HEK293 (cell line): ENCODE data around the gene DEFB119.

Source experiments
- CTCF ChIA-PET: fragments of 350-600 bp; formaldehyde crosslinking; extraction: SDS; loops from one replicate; lab custom pipeline; 2021; ENCODE audit warnings: antibody characterized with exemption; lab: Yijun Ruan, JAX
- POLR2A ChIA-PET: fragments of 300-600 bp; formaldehyde crosslinking; extraction: SDS; loops from one replicate; lab custom pipeline; 2020; ENCODE audit warnings: antibody characterized with exemption, inconsistent platforms; lab: Yijun Ruan, JAX
- H3K27ac ChIP-seq: fragments of 200-500 bp; sonication (Bioruptor generic); 2 replicates; pipeline ENCODE4 v1.5.1; 2014; ENCODE audit warnings: low read depth, low read length, control low read depth, inconsistent platforms; ENCODE audit errors: extremely low read depth
- H3K36me3 ChIP-seq, 2 experiments: fragments of 200-500 bp in 1 of 2; sonication (Bioruptor generic) in 1 of 2; 1 replicate in 1 of 2; 2 replicates in 1 of 2; pipeline ENCODE4 v1.5.1; 2014 to 2017; ENCODE audit warnings: inconsistent platforms in 2 of 2, low read length in 2 of 2; ENCODE audit not compliant: control insufficient read depth in 2 of 2, insufficient read depth in 1 of 2
- H3K4me1 ChIP-seq: fragments of 200-500 bp; sonication (Bioruptor generic); 2 replicates; pipeline ENCODE4 v1.5.1; 2014; ENCODE audit warnings: mild to moderate bottlenecking, low read length, inconsistent platforms; ENCODE audit not compliant: control insufficient read depth, insufficient read depth
- H3K4me3 ChIP-seq: 2 replicates; pipeline ENCODE4 v1.5.1; 2011; ENCODE audit warnings: low read depth, mild to moderate bottlenecking, control low read depth, low read length, moderate library complexity
- H3K9me3 ChIP-seq: fragments of 200-500 bp; sonication (Bioruptor generic); 2 replicates; pipeline ENCODE4 v1.5.1; 2014; ENCODE audit warnings: low read depth, low read length, inconsistent platforms; ENCODE audit not compliant: control insufficient read depth, insufficient read depth
- ELK4 ChIP-seq: IDR thresholded peaks from 2 replicates; pipeline ENCODE4 v1.6.1; 2011; ENCODE audit warnings: mild to moderate bottlenecking, low read depth, low read length, borderline replicate concordance
- HIC1 ChIP-seq: fragments of 450-650 bp; formaldehyde crosslinking; IDR thresholded peaks from 2 replicates; pipeline ENCODE4 v1.5.1; 2016; ENCODE audit warnings: missing biosample characterization, missing genetic modification characterization
- SALL2 ChIP-seq: fragments of 450-650 bp; formaldehyde crosslinking; IDR thresholded peaks from 2 replicates; pipeline ENCODE4 v1.5.0; 2017; ENCODE audit warnings: missing biosample characterization, mild to moderate bottlenecking, missing genetic modification characterization, borderline replicate concordance
- ZBTB10 ChIP-seq: fragments of 450-650 bp; formaldehyde crosslinking; IDR thresholded peaks from 2 replicates; pipeline ENCODE4 v1.5.1; 2016; ENCODE audit warnings: missing biosample characterization, missing genetic modification characterization
- ZBTB11 ChIP-seq: fragments of 450-650 bp; formaldehyde crosslinking; conservative IDR thresholded peaks from 2 replicates; pipeline ENCODE4 v1.5.1; 2016; ENCODE audit warnings: low read depth, missing biosample characterization, missing genetic modification characterization
- ZNF148 ChIP-seq: fragments of 450-650 bp; formaldehyde crosslinking; IDR thresholded peaks from 2 replicates; pipeline ENCODE4 v1.5.0; 2017; ENCODE audit warnings: missing biosample characterization, missing genetic modification characterization, borderline replicate concordance
- ZNF2 ChIP-seq: fragments of 450-650 bp; formaldehyde crosslinking; IDR thresholded peaks from 2 replicates; pipeline ENCODE4 v1.5.1; 2016; ENCODE audit warnings: missing biosample characterization, missing genetic modification characterization
- ZNF311 ChIP-seq: fragments of 450-650 bp; formaldehyde crosslinking; IDR thresholded peaks from 2 replicates; pipeline ENCODE4 v1.5.1; 2017; ENCODE audit warnings: missing biosample characterization, missing genetic modification characterization, borderline replicate concordance
- ZNF324 ChIP-seq: fragments of 450-650 bp; formaldehyde crosslinking; IDR thresholded peaks from 2 replicates; pipeline ENCODE4 v1.5.1; 2016; ENCODE audit warnings: missing biosample characterization, missing genetic modification characterization
- ZNF423 ChIP-seq: fragments of 450-650 bp; formaldehyde crosslinking; IDR thresholded peaks from 2 replicates; pipeline ENCODE4 v1.5.1; 2016; ENCODE audit warnings: missing biosample characterization, missing genetic modification characterization
- ZNF488 ChIP-seq: fragments of 450-650 bp; formaldehyde crosslinking; IDR thresholded peaks from 2 replicates; pipeline ENCODE4 v1.5.1; 2016; ENCODE audit warnings: missing biosample characterization, missing genetic modification characterization
- ZNF501 ChIP-seq: fragments of 450-650 bp; formaldehyde crosslinking; IDR thresholded peaks from 2 replicates; pipeline ENCODE4 v1.5.1; 2016; ENCODE audit warnings: missing biosample characterization, missing genetic modification characterization
- ZNF548 ChIP-seq: fragments of 450-650 bp; formaldehyde crosslinking; IDR thresholded peaks from 2 replicates; pipeline ENCODE4 v1.5.1; 2016; ENCODE audit warnings: missing biosample characterization, missing genetic modification characterization
- ZNF560 ChIP-seq: fragments of 450-650 bp; formaldehyde crosslinking; IDR thresholded peaks from 2 replicates; pipeline ENCODE4 v1.5.1; 2017; ENCODE audit warnings: missing biosample characterization, missing genetic modification characterization, borderline replicate concordance
- ZNF600 ChIP-seq: fragments of 450-650 bp; formaldehyde crosslinking; IDR thresholded peaks from 2 replicates; pipeline ENCODE4 v1.5.1; 2016; ENCODE audit warnings: missing biosample characterization, missing genetic modification characterization
- ZNF747 ChIP-seq: fragments of 450-650 bp; formaldehyde crosslinking; IDR thresholded peaks from 2 replicates; pipeline ENCODE4 v1.5.1; 2016; ENCODE audit warnings: missing biosample characterization, missing genetic modification characterization
- ZSCAN23 ChIP-seq: fragments of 450-650 bp; formaldehyde crosslinking; IDR thresholded peaks from 2 replicates; pipeline ENCODE4 v1.5.1; 2016; ENCODE audit warnings: missing biosample characterization, missing genetic modification characterization

Gene DEFB119

GRCh38 chr20:31355981-31356380 is 34.4 kb downstream of the DEFB119 start (continued):
- TF ChIP-seq HIC1, result no peak

- TF ChIP-seq ZNF747 (tag by site-specific recombination), result no peak
- TF ChIP-seq ZNF501 (tag by site-specific recombination), result no peak
- no peak for TF ChIP-seq ZNF311 (tag by site-specific recombination)
- no peak for TF ChIP-seq ZBTB10
- no peak for TF ChIP-seq ZNF560 (tag by site-specific recombination)
- TF ChIP-seq ZNF324 (tag by site-specific recombination), result no peak
- no peak for TF ChIP-seq ZBTB11 (tag by site-specific recombination)
- no peak for TF ChIP-seq ZNF148 (tag by site-specific recombination)
- TF ChIP-seq SALL2 (tag by site-specific recombination), result no peak
- no peak for TF ChIP-seq ZNF423 (tag by site-specific recombination)
- no peak for TF ChIP-seq ZNF600 (tag by site-specific recombination)
- TF ChIP-seq ELK4, result no peak
- TF ChIP-seq ZSCAN23 (tag by site-specific recombination), result no peak
- TF ChIP-seq ZNF548 (tag by site-specific recombination), result no peak
- no peak for TF ChIP-seq ZNF488 (tag by site-specific recombination)
- no peak for TF ChIP-seq ZNF2 (tag by site-specific recombination)
- ChIA-PET CTCF (interaction anchor here (0.6 kb wide), 1 partner anchor 1904 kb away, joined by 4 read pairs; no protein-coding TSS in a partner anchor), POLR2A (no interaction called here)
- Histone ChIP-seq H3K9me3 (no peaks in the 10 kb centered on the region), H3K4me1 (no peaks in the 10 kb centered on the region), H3K36me3 (no peaks in the 10 kb centered on the region), H3K27ac (no peak overlapping the region), H3K4me3 (no peak overlapping the region)
Measured at GRCh38 chr20:31341470-31341869, 48.9 kb downstream of the DEFB119 start.
